Mesenchymal stem cell (in vitro differentiated cells and primary cell): ENCODE data around the gene SULF2.

Experiments
- DNase-seq: peaks from one replicate; pipeline ENCODE4 v3.0.0-alpha.2; 2013
- H2AFZ ChIP-seq: one replicate; pipeline ENCODE4 v1.6.1; 2013; ENCODE audit warnings: low read depth, mild to moderate bottlenecking, control low read depth, inconsistent platforms, low read length, moderate library complexity
- H2AK5ac ChIP-seq: 2 replicates; pipeline ENCODE4 v1.6.1; 2013; ENCODE audit warnings: low read length, moderate library complexity, mild to moderate bottlenecking, inconsistent platforms; ENCODE audit not compliant: severe bottlenecking
- H2BK120ac ChIP-seq: one replicate; pipeline ENCODE4 v1.6.1; 2013; ENCODE audit warnings: low read depth, mild to moderate bottlenecking, inconsistent platforms, low read length, moderate library complexity
- H2BK12ac ChIP-seq, 2 experiments: one replicate each; pipeline ENCODE4 v1.6.1; 2013; ENCODE audit warnings: inconsistent platforms in 2 of 2, low read length in 2 of 2, mild to moderate bottlenecking in 2 of 2, moderate library complexity in 2 of 2, control low read depth in 1 of 2
- H2BK15ac ChIP-seq: one replicate; pipeline ENCODE4 v1.6.1; 2013; ENCODE audit warnings: mild to moderate bottlenecking, low read depth, inconsistent platforms; ENCODE audit not compliant: poor library complexity, severe bottlenecking
- H2BK5ac ChIP-seq: 2 replicates; pipeline ENCODE4 v1.6.1; 2013; ENCODE audit warnings: low read depth, mild to moderate bottlenecking, low read length, control low read depth, inconsistent platforms; ENCODE audit not compliant: poor library complexity, severe bottlenecking
- H3K14ac ChIP-seq, 2 experiments: one replicate each; pipeline ENCODE4 v1.6.1; 2013; ENCODE audit warnings: inconsistent platforms in 2 of 2, low read length in 2 of 2, control low read depth in 1 of 2, mild to moderate bottlenecking in 1 of 2, moderate library complexity in 1 of 2
- H3K18ac ChIP-seq, 2 experiments: one replicate each; pipeline ENCODE4 v1.6.1; 2013; ENCODE audit warnings: inconsistent platforms in 2 of 2, low read length in 2 of 2, control low read depth in 1 of 2, low read depth in 1 of 2, mild to moderate bottlenecking in 1 of 2
- H3K23ac ChIP-seq, 2 experiments: one replicate each; pipeline ENCODE4 v1.6.1; 2013; ENCODE audit warnings: inconsistent platforms in 2 of 2, low read length in 2 of 2, mild to moderate bottlenecking in 2 of 2, moderate library complexity in 2 of 2, control low read depth in 1 of 2
- H3K27ac ChIP-seq: 2 replicates; pipeline ENCODE4 v1.5.1; 2013; ENCODE audit warnings: mild to moderate bottlenecking, moderate library complexity, low read length, control low read depth, inconsistent platforms; ENCODE audit not compliant: poor library complexity, severe bottlenecking
- H3K27me3 ChIP-seq, 2 experiments: 2 replicates each; pipeline versions ENCODE4 v1.6.1 to v1.7.0; 2013; ENCODE audit warnings: low read length in 2 of 2, mild to moderate bottlenecking in 2 of 2, moderate library complexity in 2 of 2, control low read depth in 1 of 2, inconsistent platforms in 1 of 2; ENCODE audit not compliant: control insufficient read depth in 1 of 2, insufficient read depth in 1 of 2
- H3K36me3 ChIP-seq, 2 experiments: 2 replicates each; pipeline versions ENCODE4 v1.6.1 to v1.7.0; 2013; ENCODE audit warnings: low read length in 2 of 2, control low read depth in 1 of 2, inconsistent platforms in 1 of 2, low read depth in 1 of 2, mild to moderate bottlenecking in 1 of 2; ENCODE audit not compliant: insufficient read depth in 2 of 2, control insufficient read depth in 1 of 2
- H3K4ac ChIP-seq, 2 experiments: one replicate each; pipeline ENCODE4 v1.6.1; 2013; ENCODE audit warnings: inconsistent platforms in 2 of 2, low read length in 2 of 2, mild to moderate bottlenecking in 2 of 2, moderate library complexity in 2 of 2, control low read depth in 1 of 2, low read depth in 1 of 2
- H3K4me1 ChIP-seq: 2 replicates; pipeline ENCODE4 v1.6.1; 2013; ENCODE audit warnings: low read depth, low read length, control low read depth; ENCODE audit not compliant: control insufficient read depth, insufficient read depth
- H3K4me2 ChIP-seq: 2 replicates; pipeline ENCODE4 v1.6.1; 2013; ENCODE audit warnings: low read length, mild to moderate bottlenecking, inconsistent platforms; ENCODE audit not compliant: poor library complexity, severe bottlenecking
- H3K4me3 ChIP-seq, 2 experiments: 2 replicates each; pipeline versions ENCODE4 v1.5.1 to v1.7.0; 2013; ENCODE audit warnings: low read length in 2 of 2, mild to moderate bottlenecking in 2 of 2, control low read depth in 1 of 2, low read depth in 1 of 2; ENCODE audit not compliant: insufficient read depth in 1 of 2
- H3K79me1 ChIP-seq: replicated peaks from 2 replicates; pipeline ENCODE4 v1.6.1; 2013; ENCODE audit warnings: mild to moderate bottlenecking, control low read depth, low read length, inconsistent platforms; ENCODE audit not compliant: poor library complexity, severe bottlenecking
- H3K9ac ChIP-seq: 2 replicates; pipeline ENCODE4 v1.7.0; 2013; ENCODE audit warnings: mild to moderate bottlenecking, low read length, moderate library complexity
- H3K9me3 ChIP-seq: 2 replicates; pipeline ENCODE4 v1.7.0; 2013; ENCODE audit warnings: mild to moderate bottlenecking, low read length; ENCODE audit not compliant: control insufficient read depth
- H4K8ac ChIP-seq: one replicate; pipeline ENCODE4 v1.6.1; 2013; ENCODE audit warnings: inconsistent platforms, mild to moderate bottlenecking, low read length, moderate library complexity
- H4K91ac ChIP-seq: one replicate; pipeline ENCODE4 v1.6.1; 2013; ENCODE audit warnings: mild to moderate bottlenecking, low read length, inconsistent platforms
- WGBS: methylation state at CpG from one replicate; pipeline ENCODE4 v1.1.7; 2013; ENCODE audit warnings: mixed read lengths; 5-methylcytosine and 5-hydroxymethylcytosine counted together

The SULF2 gene

GRCh38 chr20:47656318-47656717, 129.0 kb downstream of the SULF2 start:
- H3K36me3 ChIP-seq: peaks cover 16 to 92% of the 10 kb centered on the region in 2 experiments
- H3K79me1 ChIP-seq: peaks cover 4% of the 10 kb centered on the region
- no peak overlapping the region for H3K4me3 ChIP-seq
- WGBS: no CpG with 5 or more reads among the region's 2 CpGs
- H3K27me3 ChIP-seq: no peaks in the 10 kb centered on the region
- no peak overlapping the region for H3K4me2 ChIP-seq
- H2AFZ ChIP-seq: no peak overlapping the region
- no peak overlapping the region for H2BK5ac ChIP-seq
- no peaks in the 10 kb centered on the region for H3K9me3 ChIP-seq
- no peak overlapping the region for H4K8ac ChIP-seq
- no peak overlapping the region for H3K9ac ChIP-seq
- H3K4ac ChIP-seq: no peak overlapping the region
- no peak overlapping the region for H3K27ac ChIP-seq
- H2BK12ac ChIP-seq: no peak overlapping the region
- no peak overlapping the region for H2AK5ac ChIP-seq
- no peak overlapping the region for H2BK15ac ChIP-seq
- H3K4me1 ChIP-seq: no peaks in the 10 kb centered on the region
- H3K23ac ChIP-seq: no peak overlapping the region
- no peak overlapping the region for H3K14ac ChIP-seq
- no peak for DNase-seq
- H4K91ac ChIP-seq: no peak overlapping the region
- H3K18ac ChIP-seq: no peak overlapping the region
- H2BK120ac ChIP-seq: no peak overlapping the region

GRCh38 chr20:47655635-47656034, 129.6 kb downstream of the SULF2 start:
- peaks cover 13 to 92% of the 10 kb centered on the region in 2 experiments for H3K36me3 ChIP-seq
- no peak overlapping the region for H2BK120ac ChIP-seq
- peaks cover 4% of the 10 kb centered on the region for H3K79me1 ChIP-seq
- no peak overlapping the region for H4K91ac ChIP-seq
- no peak overlapping the region for H3K4me2 ChIP-seq
- H3K4me1 ChIP-seq: no peaks in the 10 kb centered on the region
- H2BK5ac ChIP-seq: no peak overlapping the region
- DNase-seq: no peak
- no peak overlapping the region for H3K9ac ChIP-seq
- no peaks in the 10 kb centered on the region for H3K27me3 ChIP-seq
- no peak overlapping the region for H2BK12ac ChIP-seq
- H2AK5ac ChIP-seq: no peak overlapping the region
- no peak overlapping the region for H3K14ac ChIP-seq
- H2AFZ ChIP-seq: no peak overlapping the region
- no peak overlapping the region for H3K23ac ChIP-seq
- no peak overlapping the region for H3K18ac ChIP-seq
- no peak overlapping the region for H3K27ac ChIP-seq
- H4K8ac ChIP-seq: no peak overlapping the region
- H3K4ac ChIP-seq: no peak overlapping the region
- H3K4me3 ChIP-seq: no peak overlapping the region
- no peaks in the 10 kb centered on the region for H3K9me3 ChIP-seq
- no peak overlapping the region for H2BK15ac ChIP-seq

DNA sequence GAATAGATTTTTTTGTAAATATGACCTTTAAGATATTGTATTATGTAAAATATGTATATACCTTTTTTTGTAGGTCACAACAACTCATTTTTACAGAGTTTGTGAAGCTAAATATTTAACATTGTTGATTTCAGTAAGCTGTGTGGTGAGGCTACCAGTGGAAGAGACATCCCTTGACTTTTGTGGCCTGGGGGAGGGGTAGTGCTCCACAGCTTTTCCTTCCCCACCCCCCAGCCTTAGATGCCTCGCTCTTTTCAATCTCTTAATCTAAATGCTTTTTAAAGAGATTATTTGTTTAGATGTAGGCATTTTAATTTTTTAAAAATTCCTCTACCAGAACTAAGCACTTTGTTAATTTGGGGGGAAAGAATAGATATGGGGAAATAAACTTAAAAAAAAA, 130.9 kb downstream of the SULF2 start:
- no peak overlapping the region for H2BK15ac ChIP-seq
- H3K36me3 ChIP-seq: peaks cover 15 to 89% of the 10 kb centered on the region in 2 experiments
- no peak overlapping the region for H3K14ac ChIP-seq
- H2AFZ ChIP-seq: no peak overlapping the region
- no peak overlapping the region for H3K27ac ChIP-seq
- H2BK120ac ChIP-seq: no peak overlapping the region
- H3K18ac ChIP-seq: no peak overlapping the region
- no peak overlapping the region for H4K8ac ChIP-seq
- H3K9me3 ChIP-seq: no peaks in the 10 kb centered on the region
- no peak for DNase-seq
- no peak overlapping the region for H3K23ac ChIP-seq
- WGBS: no CpG with 5 or more reads among the region's 1 CpG
- H2AK5ac ChIP-seq: no peak overlapping the region
- H3K4me2 ChIP-seq: no peak overlapping the region
- peaks cover 4% of the 10 kb centered on the region for H3K79me1 ChIP-seq
- H2BK12ac ChIP-seq: no peak overlapping the region
- no peak overlapping the region for H3K4me3 ChIP-seq
- H4K91ac ChIP-seq: no peak overlapping the region
- H3K9ac ChIP-seq: no peak overlapping the region
- H3K4me1 ChIP-seq: no peaks in the 10 kb centered on the region
- H3K27me3 ChIP-seq: no peaks in the 10 kb centered on the region
- no peak overlapping the region for H2BK5ac ChIP-seq
- H3K4ac ChIP-seq: no peak overlapping the region

DNA sequence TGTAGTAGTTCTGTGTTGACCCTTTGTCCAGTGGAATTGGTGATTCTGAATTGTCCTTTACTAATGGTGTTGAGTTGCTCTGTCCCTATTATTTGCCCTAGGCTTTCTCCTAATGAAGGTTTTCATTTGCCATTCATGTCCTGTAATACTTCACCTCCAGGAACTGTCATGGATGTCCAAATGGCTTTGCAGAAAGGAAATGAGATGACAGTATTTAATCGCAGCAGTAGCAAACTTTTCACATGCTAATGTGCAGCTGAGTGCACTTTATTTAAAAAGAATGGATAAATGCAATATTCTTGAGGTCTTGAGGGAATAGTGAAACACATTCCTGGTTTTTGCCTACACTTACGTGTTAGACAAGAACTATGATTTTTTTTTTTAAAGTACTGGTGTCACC, 131.4 kb downstream of the SULF2 start:
- H3K79me1 ChIP-seq: peaks cover 4% of the 10 kb centered on the region
- DNase-seq: no peak
- no peak overlapping the region for H2AK5ac ChIP-seq
- H3K14ac ChIP-seq: no peak overlapping the region
- H2BK5ac ChIP-seq: no peak overlapping the region
- H3K4me2 ChIP-seq: no peak overlapping the region
- H2AFZ ChIP-seq: no peak overlapping the region
- H3K23ac ChIP-seq: no peak overlapping the region
- no peaks in the 10 kb centered on the region for H3K9me3 ChIP-seq
- no peak overlapping the region for H2BK120ac ChIP-seq
- H3K18ac ChIP-seq: no peak overlapping the region
- peaks cover 17 to 89% of the 10 kb centered on the region in 2 experiments for H3K36me3 ChIP-seq
- no peaks in the 10 kb centered on the region for H3K4me1 ChIP-seq
- no peak overlapping the region for H4K8ac ChIP-seq
- no peak overlapping the region for H2BK12ac ChIP-seq
- 80% methylated on average over 2 of the region's 2 CpGs for WGBS
- no peak overlapping the region for H3K9ac ChIP-seq
- H3K4ac ChIP-seq: no peak overlapping the region
- no peak overlapping the region for H3K4me3 ChIP-seq
- H3K27me3 ChIP-seq: no peaks in the 10 kb centered on the region
- no peak overlapping the region for H4K91ac ChIP-seq
- H3K27ac ChIP-seq: no peak overlapping the region
- H2BK15ac ChIP-seq: no peak overlapping the region
